Sigmoid colon (tissue), 4 donors: Measurements from ENCODE around the gene ANKS1A.

ENCODE experiments used
- CTCF ChIP-seq, 4 experiments: fragments of 450-650 bp in 3 of 4; fragments of 200-600 bp in 1 of 4; IDR thresholded peaks; one replicate each; pipeline ENCODE4 v1.5.1; 2016 to 2019; ENCODE audit warnings: antibody characterized with exemption in 4 of 4, mild to moderate bottlenecking in 3 of 4, moderate library complexity in 2 of 4
- POLR2A ChIP-seq, 2 donors: fragments of 450-650 bp; IDR thresholded peaks; one replicate each; pipeline ENCODE4 v1.6.1; 2016; ENCODE audit warnings: antibody characterized with exemption in 2 of 2, mild to moderate bottlenecking in 2 of 2, moderate library complexity in 2 of 2
- POLR2AphosphoS5 ChIP-seq, 4 donors: sonication (generic); formaldehyde crosslinking; IDR thresholded peaks; one replicate each; pipeline ENCODE4 v1.6.1; 2017; ENCODE audit warnings: antibody characterized with exemption in 4 of 4

- TF ChIP-seq POLR2A (IDR thresholded peaks at IDR 0.05) (no peak), CTCF (IDR thresholded peaks at IDR 0.05) (no peak), POLR2AphosphoS5 (IDR thresholded peaks at IDR 0.05) (no peak)
These were observed 105.6 kb downstream of the ANKS1A start for GRCh38 chr6:34994693-34995092.
